PC-3 (cell line): Measurements from ENCODE around the gene TBC1D2B. TPM values are rescaled to one million over a fixed set of nuclear protein-coding genes. Genes with fewer than 3 reads are reported as not detected.

Source experiments
- ATAC-seq: fragments of 200-7000 bp; cut with Tn5 transposase; 2 replicates; pipeline ENCODE4 v1.9.1; 2020; ENCODE audit warnings: mild to moderate bottlenecking, moderate library complexity
- BruUV-seq: library from RNA; stranded (reverse); fragments of 400-500 nt; replicated peaks from 2 replicates; lab custom pipeline; 2021; lab: Mats Ljungman, UMichigan
- CTCF ChIA-PET: fragments of 300-600 bp; sonication (Branson Sonifier 250); formaldehyde crosslinking; loops from one replicate; lab custom pipeline; 2022; ENCODE audit warnings: antibody characterized with exemption; lab: Charles Lee
- POLR2A ChIA-PET: fragments of 300-600 bp; sonication (Branson Sonifier 250); formaldehyde crosslinking; loops from one replicate; lab custom pipeline; 2022; ENCODE audit warnings: antibody characterized with exemption; ENCODE audit not compliant: unreplicated experiment; lab: Charles Lee
- DNase-seq: peaks from one replicate; pipeline ENCODE4 v3.0.0-alpha.2; 2015
- H2AFZ ChIP-seq: fragments of 300-600 bp; sonication (generic); 2 replicates; pipeline ENCODE4 v1.6.0; 2016; ENCODE audit warnings: antibody characterized with exemption, low read length
- H3F3A ChIP-seq: fragments of 300-600 bp; sonication (generic); one replicate; pipeline ENCODE4 v1.6.0; 2017; ENCODE audit warnings: antibody characterized with exemption, low read length, control low read depth, mild to moderate bottlenecking; ENCODE audit not compliant: unreplicated experiment
- H3K27ac ChIP-seq: fragments of 300-600 bp; sonication (generic); 2 replicates; pipeline ENCODE4 v1.5.1; 2016; ENCODE audit warnings: mild to moderate bottlenecking, low read length
- H3K27me3 ChIP-seq: fragments of 300-600 bp; sonication (generic); 2 replicates; pipeline ENCODE4 v1.6.1; 2016; ENCODE audit warnings: low read length, mixed read lengths
- H3K36me3 ChIP-seq: fragments of 300-600 bp; sonication (generic); 2 replicates; pipeline ENCODE4 v1.6.1; 2016; ENCODE audit warnings: low read depth, mixed run types, low read length, mixed read lengths
- H3K4me1 ChIP-seq: fragments of 300-600 bp; sonication (generic); 2 replicates; pipeline ENCODE4 v1.5.1; 2016; ENCODE audit warnings: low read length; ENCODE audit not compliant: insufficient read depth
- H3K4me2 ChIP-seq: fragments of 300-600 bp; sonication (generic); 2 replicates; pipeline ENCODE4 v1.6.0; 2016; ENCODE audit warnings: low read length
- H3K4me3 ChIP-seq: fragments of 300-600 bp; sonication (generic); 2 replicates; pipeline ENCODE4 v1.5.1; 2016; ENCODE audit warnings: mild to moderate bottlenecking, low read length, mixed read lengths
- H3K79me2 ChIP-seq: fragments of 300-600 bp; sonication (generic); 2 replicates; pipeline ENCODE4 v1.6.1; 2017; ENCODE audit warnings: low read length, mixed read lengths
- H3K9ac ChIP-seq: fragments of 300-600 bp; sonication (generic); 2 replicates; pipeline ENCODE4 v1.6.0; 2016; ENCODE audit warnings: mild to moderate bottlenecking, low read length
- H3K9me2 ChIP-seq: fragments of 300-600 bp; sonication (generic); replicated peaks from 2 replicates; pipeline ENCODE4 v1.6.1; 2016; ENCODE audit warnings: mixed run types, low read length, mixed read lengths
- H3K9me3 ChIP-seq: fragments of 300-600 bp; sonication (generic); 2 replicates; pipeline ENCODE4 v1.6.1; 2016; ENCODE audit warnings: low read length, mixed read lengths
- H4K20me1 ChIP-seq: fragments of 300-600 bp; sonication (generic); 2 replicates; pipeline ENCODE4 v1.6.1; 2016; ENCODE audit warnings: low read length, mixed read lengths
- CTCF ChIP-seq: fragments of 300-600 bp; sonication (generic); conservative IDR thresholded peaks from 2 replicates; pipeline ENCODE4 v1.5.1; 2017; ENCODE audit warnings: antibody characterized with exemption, low read depth, mild to moderate bottlenecking, low read length
- EZH2 ChIP-seq: fragments of 300-600 bp; sonication (generic); IDR thresholded peaks from one replicate; pipeline ENCODE4 v1.6.1; 2017; ENCODE audit warnings: antibody characterized with exemption, mild to moderate bottlenecking, low read length; ENCODE audit not compliant: unreplicated experiment
- EZH2phosphoT487 ChIP-seq: fragments of 300-600 bp; sonication (generic); IDR thresholded peaks from 2 replicates; pipeline ENCODE4 v1.6.1; 2018; ENCODE audit warnings: mild to moderate bottlenecking, antibody characterized with exemption, low read length, borderline replicate concordance
- intact Hi-C: fragments of 100-400 bp; cut with micrococcal nuclease; formaldehyde crosslinking; loops from 2 replicates; pipeline ENCODE4 v1.9.0; 2023
- total RNA-seq: library from RNA; depleted of rRNA; stranded (reverse); fragments of >200 nt; gene quantifications from 2 replicates; pipeline ENCODE4 v1.2.3, GENCODE V29; 2014

TBC1D2B gene
- total RNA-seq, 1 experiment from 2014 or later = 19.0 TPM

DNA sequence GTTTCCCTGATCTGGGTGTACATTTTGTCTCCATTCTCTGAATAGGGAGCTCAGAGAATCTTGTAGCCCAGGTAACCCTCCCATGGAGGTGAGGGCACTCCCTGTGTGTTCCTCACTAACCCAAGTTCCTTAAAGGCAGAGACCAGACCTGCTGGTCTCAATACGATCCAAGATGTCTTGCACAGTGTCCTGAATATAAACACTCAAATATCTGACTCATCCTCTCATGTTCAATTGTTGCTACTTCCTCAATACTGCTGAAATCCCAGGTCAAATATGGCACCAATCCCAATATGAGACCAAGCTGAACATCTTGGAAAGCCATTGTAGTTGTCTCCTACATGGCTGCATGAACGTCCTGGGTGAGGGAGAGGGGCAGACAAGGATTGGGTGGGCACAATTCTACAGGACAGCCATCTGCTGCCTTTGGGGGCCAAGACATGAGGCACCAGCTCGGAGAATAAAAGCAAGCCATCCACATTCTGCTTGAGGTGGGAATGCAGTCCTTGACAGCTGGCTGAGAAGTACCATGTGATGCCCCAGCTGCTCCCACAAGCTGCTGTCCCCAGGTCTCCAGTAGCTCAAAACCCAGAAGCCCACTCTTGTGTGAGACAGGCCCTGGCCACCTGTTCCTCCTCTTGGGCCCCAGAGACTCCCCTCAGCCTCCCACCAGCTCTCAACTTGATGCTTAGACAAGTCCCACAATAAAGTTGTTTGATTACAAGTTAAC is 18.2 kb downstream of the TBC1D2B start:
- H3K9ac ChIP-seq = no peak overlapping the region
- no TSS peak for BruUV-seq
- H3K27ac ChIP-seq = no peak overlapping the region
- H3K9me2 ChIP-seq = no peaks in the 10 kb centered on the region
- no peak overlapping the region for H3K4me2 ChIP-seq
- H3K36me3 ChIP-seq = no peaks in the 10 kb centered on the region
- H3K4me3 ChIP-seq = no peak overlapping the region
- intact Hi-C loops = no loop called here
- H3K4me1 ChIP-seq = peaks cover 21% of the 10 kb centered on the region
- no peak for ATAC-seq
- no peak overlapping the region for H2AFZ ChIP-seq
- peak; percentile 11 for DNase-seq
- H4K20me1 ChIP-seq = no peaks in the 10 kb centered on the region
- H3K9me3 ChIP-seq = no peaks in the 10 kb centered on the region
- H3K27me3 ChIP-seq = no peaks in the 10 kb centered on the region
- no peaks in the 10 kb centered on the region for H3F3A ChIP-seq
- TF ChIP-seq EZH2phosphoT487 (no peak), CTCF (no peak), EZH2 (no peak)
- ChIA-PET POLR2A (no interaction called here), CTCF (no interaction called here)
- peaks cover 90% of the 10 kb centered on the region for H3K79me2 ChIP-seq

GRCh38 chr15:78058401-78058935 is 19.0 kb downstream of the TBC1D2B start:
- Histone ChIP-seq H3K36me3 (0 out of 2 replicates have a peak, but pooled peaks cover under 1% of the 10 kb centered on the region), H3K4me2 (no peak overlapping the region), H3F3A (no peaks in the 10 kb centered on the region), H3K4me1 (peaks cover 21% of the 10 kb centered on the region), H3K4me3 (no peak overlapping the region), H4K20me1 (no peaks in the 10 kb centered on the region), H3K27ac (no peak overlapping the region), H3K27me3 (no peaks in the 10 kb centered on the region), H3K9ac (no peak overlapping the region), H3K79me2 (peaks cover 85% of the 10 kb centered on the region), H3K9me3 (no peaks in the 10 kb centered on the region), H3K9me2 (no peaks in the 10 kb centered on the region), H2AFZ (no peak overlapping the region)
- ATAC-seq = no peak
- ChIA-PET POLR2A (no interaction called here), CTCF (no interaction called here)
- no TSS peak for BruUV-seq
- no peak for DNase-seq
- intact Hi-C loops = no loop called here
- no peak for TF ChIP-seq EZH2phosphoT487
- TF ChIP-seq CTCF = no peak
- no peak for TF ChIP-seq EZH2

DNA sequence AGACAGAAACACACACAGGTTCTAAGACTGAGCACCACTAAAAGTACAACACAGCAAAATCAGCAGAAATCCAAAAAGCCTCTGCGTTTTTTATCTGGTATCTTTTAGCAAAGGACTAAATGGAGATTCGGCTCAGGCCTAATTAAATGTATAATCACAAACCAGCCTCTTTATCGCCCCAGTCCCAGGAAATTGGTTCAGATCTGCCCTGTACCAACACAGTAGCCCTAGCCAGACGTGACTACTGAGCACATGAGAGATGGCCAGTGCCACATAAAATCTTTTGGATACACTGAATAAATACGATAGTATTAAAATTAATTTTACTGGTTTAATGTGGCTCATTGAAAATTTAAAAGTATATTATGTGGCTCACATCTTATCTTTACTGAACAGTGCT is 19.7 kb downstream of the TBC1D2B start:
- H3K9me2 ChIP-seq = no peaks in the 10 kb centered on the region
- TF ChIP-seq EZH2phosphoT487 (no peak), EZH2 (no peak), CTCF (no peak)
- no peak overlapping the region for H3K27ac ChIP-seq
- no peak overlapping the region for H2AFZ ChIP-seq
- POLR2A ChIA-PET = no interaction called here
- H3K4me1 ChIP-seq = peaks cover 21% of the 10 kb centered on the region
- peaks cover 7% of the 10 kb centered on the region; the same call in 1 of the 2 replicates for H3K36me3 ChIP-seq
- DNase-seq (no peak), ATAC-seq (no peak)
- no peak overlapping the region for H3K4me2 ChIP-seq
- no peaks in the 10 kb centered on the region for H4K20me1 ChIP-seq
- no peaks in the 10 kb centered on the region for H3K27me3 ChIP-seq
- no peaks in the 10 kb centered on the region for H3K9me3 ChIP-seq
- H3F3A ChIP-seq = no peaks in the 10 kb centered on the region
- H3K79me2 ChIP-seq = peaks cover 78% of the 10 kb centered on the region
- CTCF ChIA-PET = no interaction called here
- no peak overlapping the region for H3K4me3 ChIP-seq
- intact Hi-C loops = no loop called here
- BruUV-seq = no TSS peak
- no peak overlapping the region for H3K9ac ChIP-seq
